Fibroblast of lung (primary cell): ENCODE measurements around the gene BRINP3. TPM values are rescaled to one million over a fixed set of nuclear protein-coding genes. Genes with fewer than 3 reads are reported as not detected.

Source experiments
- DNase-seq, 2 donors: peaks; one replicate each; pipeline versions ENCODE4 v3.0.0 to v3.0.0-alpha.2; 2010; ENCODE audit warnings: low read depth in 2 of 2
- H2AFZ ChIP-seq: 2 replicates; pipeline ENCODE4 v1.5.1; 2012; ENCODE audit warnings: low read length, control low read depth, inconsistent platforms
- H3K27ac ChIP-seq: 2 replicates; pipeline ENCODE4 v1.5.1; 2011; ENCODE audit warnings: low read length, control low read depth; ENCODE audit not compliant: insufficient read depth
- H3K27me3 ChIP-seq: 2 replicates; pipeline ENCODE4 v1.5.1; 2011; ENCODE audit warnings: mild to moderate bottlenecking, low read length; ENCODE audit not compliant: control insufficient read depth, insufficient read depth
- H3K36me3 ChIP-seq: 2 replicates; pipeline ENCODE4 v1.5.1; 2011; ENCODE audit warnings: low read length; ENCODE audit not compliant: control insufficient read depth, insufficient read depth
- H3K4me1 ChIP-seq: 2 replicates; pipeline ENCODE4 v1.5.1; 2011; ENCODE audit warnings: low read length; ENCODE audit not compliant: control insufficient read depth, insufficient read depth; ENCODE audit errors: extremely low read depth
- H3K4me2 ChIP-seq: 2 replicates; pipeline ENCODE4 v1.5.1; 2011; ENCODE audit warnings: low read length, control low read depth; ENCODE audit not compliant: insufficient read depth; ENCODE audit errors: extremely low read depth
- H3K4me3 ChIP-seq, 4 experiments: fragments of 200-600 bp in 1 of 4; sonication (generic) in 1 of 4; replicated peaks in 1 of 4; 2 replicates each; pipeline ENCODE4 v1.5.1; 2011 to 2016; ENCODE audit warnings: low read length in 4 of 4, low read depth in 3 of 4, mild to moderate bottlenecking in 3 of 4, control low read depth in 2 of 4, inconsistent platforms in 1 of 4, mixed read lengths in 1 of 4; ENCODE audit not compliant: insufficient read depth in 1 of 4; ENCODE audit errors: control extremely low read depth in 1 of 4
- H3K79me2 ChIP-seq: 2 replicates; pipeline ENCODE4 v1.5.1; 2012; ENCODE audit warnings: mild to moderate bottlenecking, low read length, inconsistent platforms; ENCODE audit not compliant: control insufficient read depth, insufficient read depth
- H3K9ac ChIP-seq: 2 replicates; pipeline ENCODE4 v1.5.1; 2011; ENCODE audit warnings: mild to moderate bottlenecking, low read length, control low read depth; ENCODE audit not compliant: insufficient read depth
- H3K9me3 ChIP-seq: 2 replicates; pipeline ENCODE4 v1.5.1; 2012; ENCODE audit warnings: low read depth, low read length; ENCODE audit not compliant: control insufficient read depth, insufficient read depth
- H4K20me1 ChIP-seq: 2 replicates; pipeline ENCODE4 v1.5.1; 2011; ENCODE audit warnings: low read length; ENCODE audit not compliant: control insufficient read depth, insufficient read depth; ENCODE audit errors: extremely low read depth
- CTCF ChIP-seq, 2 donors: IDR thresholded peaks in 1 of 2; conservative IDR thresholded peaks in 1 of 2; 1 replicate in 1 of 2; 2 replicates in 1 of 2; pipeline ENCODE4 v1.5.1; 2011 to 2012; ENCODE audit warnings: low read length in 2 of 2, control low read depth in 1 of 2, inconsistent platforms in 1 of 2, low read depth in 1 of 2, mild to moderate bottlenecking in 1 of 2
- EZH2 ChIP-seq: IDR thresholded peaks from 2 replicates; pipeline ENCODE4 v1.5.1; 2012; ENCODE audit warnings: low read length, control low read depth, mild to moderate bottlenecking; ENCODE audit errors: missing control alignments
- polyA plus RNA-seq, 2 donors: library from polyadenylated mRNA; depleted of rRNA in 1 of 2; stranded (reverse) in 1 of 2; unstranded in 1 of 2; fragments of >200 nt; gene quantifications; 2 replicates each; pipeline ENCODE4 v1.2.1, GENCODE V29; 2011 to 2012; ENCODE audit warnings: missing spikeins in 1 of 2
- total RNA-seq: library from RNA; depleted of rRNA; stranded (reverse); fragments of >200 nt; gene quantifications from 2 replicates; pipeline ENCODE4 v1.2.1, GENCODE V29; 2014

The BRINP3 gene
- total and polyA plus RNA-seq, 2 donors (not counting 1 experiment from before 2014, with no cell fraction given), result 0.26 to 18.8 TPM

GRCh38 chr1:190067592-190067991 is 410.1 kb downstream of the BRINP3 start:
- Histone ChIP-seq H4K20me1 (no peaks in the 10 kb centered on the region), H2AFZ (no peak overlapping the region), H3K9me3 (no peaks in the 10 kb centered on the region), H3K4me3 (no peak overlapping the region), H3K4me1 (no peaks in the 10 kb centered on the region), H3K27me3 (no peaks in the 10 kb centered on the region), H3K27ac (no peak overlapping the region), H3K79me2 (no peaks in the 10 kb centered on the region), H3K4me2 (no peak overlapping the region), H3K36me3 (no peaks in the 10 kb centered on the region), H3K9ac (no peak overlapping the region)
- TF ChIP-seq CTCF (conservative IDR thresholded peaks at IDR 0.05 in 1 of 2, IDR thresholded peaks at IDR 0.05 in 1 of 2; ENCODE audit: low read depth in 1 of 2, low read length in 2 of 2), result no peak
- no peak for TF ChIP-seq EZH2
- peak; percentile 70 to 72 for DNase-seq

- TF ChIP-seq EZH2, result no peak
- TF ChIP-seq CTCF (conservative IDR thresholded peaks at IDR 0.05 in 1 of 2, IDR thresholded peaks at IDR 0.05 in 1 of 2; ENCODE audit: low read depth in 1 of 2, low read length in 2 of 2), result no peak
- H3K4me2 ChIP-seq, result no peak overlapping the region
- no peak overlapping the region for H2AFZ ChIP-seq
- H3K36me3 ChIP-seq, result no peaks in the 10 kb centered on the region
- H3K4me3 ChIP-seq, result no peak overlapping the region
- no peak overlapping the region for H3K27ac ChIP-seq
- H3K27me3 ChIP-seq, result no peaks in the 10 kb centered on the region
- no peaks in the 10 kb centered on the region for H4K20me1 ChIP-seq
- no peak for DNase-seq
- no peaks in the 10 kb centered on the region for H3K79me2 ChIP-seq
- no peaks in the 10 kb centered on the region for H3K4me1 ChIP-seq
- H3K9me3 ChIP-seq, result no peaks in the 10 kb centered on the region
- no peak overlapping the region for H3K9ac ChIP-seq
These were observed 411.7 kb downstream of the BRINP3 start for GRCh38 chr1:190066011-190066410.

- DNase-seq, result no peak
- TF ChIP-seq CTCF (conservative IDR thresholded peaks at IDR 0.05 in 1 of 2, IDR thresholded peaks at IDR 0.05 in 1 of 2; ENCODE audit: low read depth in 1 of 2, low read length in 2 of 2), result no peak
- TF ChIP-seq EZH2, result no peak
- H3K4me2 ChIP-seq, result no peak overlapping the region
These were observed 428.4 kb downstream of the BRINP3 start for GRCh38 chr1:190049314-190049713.

More at GRCh38 chr1:190049314-190049713, 428.4 kb downstream of the BRINP3 start:
- Histone ChIP-seq H3K27ac (no peak overlapping the region), H3K9ac (no peak overlapping the region), H2AFZ (no peak overlapping the region), H3K79me2 (no peaks in the 10 kb centered on the region), H3K27me3 (no peaks in the 10 kb centered on the region), H3K4me3 (no peak overlapping the region), H3K9me3 (no peaks in the 10 kb centered on the region), H3K36me3 (no peaks in the 10 kb centered on the region), H4K20me1 (no peaks in the 10 kb centered on the region), H3K4me1 (no peaks in the 10 kb centered on the region)
